PC-9 (cell line): ENCODE measurements around the gene CHKA.

ENCODE experiments used
- EZH2 ChIP-seq: fragments of 200-600 bp; sonication (generic); IDR thresholded peaks from 2 replicates; pipeline ENCODE4 v1.8.0; 2017; ENCODE audit warnings: antibody characterized with exemption, low read depth
- TF ChIP-seq, protein P1 (sequence below): fragments of 200-600 bp; sonication (generic); conservative IDR thresholded peaks from 2 replicates; pipeline ENCODE4 v1.6.1; 2017; ENCODE audit warnings: mixed run types, antibody characterized with exemption, mild to moderate bottlenecking, moderate library complexity

DNA sequence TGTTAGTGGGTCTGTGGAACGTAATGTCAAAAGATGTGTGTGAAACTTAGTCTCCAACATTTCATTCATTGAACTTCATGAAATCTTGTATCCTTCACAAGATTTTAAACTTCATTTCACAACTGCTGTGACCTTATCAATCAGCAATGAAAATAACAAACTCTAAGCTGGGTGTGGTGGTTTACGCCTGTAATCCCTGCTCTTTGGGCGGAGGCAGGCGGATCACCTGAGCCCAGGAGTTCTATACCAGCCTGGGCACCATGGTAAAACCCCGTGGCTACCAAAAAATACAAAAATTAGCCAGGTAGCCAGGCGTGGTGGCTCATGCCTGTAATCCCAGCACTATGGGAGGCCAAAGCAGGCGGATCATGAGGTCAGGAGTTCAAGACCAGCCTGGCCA is 5.1 kb downstream of the CHKA start:
- TF ChIP-seq, protein P1, sequence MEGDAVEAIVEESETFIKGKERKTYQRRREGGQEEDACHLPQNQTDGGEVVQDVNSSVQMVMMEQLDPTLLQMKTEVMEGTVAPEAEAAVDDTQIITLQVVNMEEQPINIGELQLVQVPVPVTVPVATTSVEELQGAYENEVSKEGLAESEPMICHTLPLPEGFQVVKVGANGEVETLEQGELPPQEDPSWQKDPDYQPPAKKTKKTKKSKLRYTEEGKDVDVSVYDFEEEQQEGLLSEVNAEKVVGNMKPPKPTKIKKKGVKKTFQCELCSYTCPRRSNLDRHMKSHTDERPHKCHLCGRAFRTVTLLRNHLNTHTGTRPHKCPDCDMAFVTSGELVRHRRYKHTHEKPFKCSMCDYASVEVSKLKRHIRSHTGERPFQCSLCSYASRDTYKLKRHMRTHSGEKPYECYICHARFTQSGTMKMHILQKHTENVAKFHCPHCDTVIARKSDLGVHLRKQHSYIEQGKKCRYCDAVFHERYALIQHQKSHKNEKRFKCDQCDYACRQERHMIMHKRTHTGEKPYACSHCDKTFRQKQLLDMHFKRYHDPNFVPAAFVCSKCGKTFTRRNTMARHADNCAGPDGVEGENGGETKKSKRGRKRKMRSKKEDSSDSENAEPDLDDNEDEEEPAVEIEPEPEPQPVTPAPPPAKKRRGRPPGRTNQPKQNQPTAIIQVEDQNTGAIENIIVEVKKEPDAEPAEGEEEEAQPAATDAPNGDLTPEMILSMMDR, result no peak
- no peak for TF ChIP-seq EZH2
